ENCODE data around the gene ARHGAP22. TPM values are rescaled to one million over a fixed set of nuclear protein-coding genes. Genes with fewer than 3 reads are reported as not detected.

ARHGAP22 gene
- 28.9 and 32.4 TPM in 2 replicates for total RNA-seq

GRCh38 chr10:48604991-48605508 lies at the start of gene ARHGAP22:
Gene ARHGAP22 (minus strand): TSS chr10:48605073. CDS start chr10:48604796, 277 bp downstream.

Other genes with a start within 250 kb of the ARHGAP22 start
- gene WDFY4, start 79.8 kb upstream of the ARHGAP22 start, total RNA-seq, result not detected in 2 replicates

Data from bronchus fibroblast of lung (primary cell).